HEK293 (cell line): ENCODE measurements around the gene CSF3.

Experiments
- EGR2 ChIP-seq: fragments of 450-650 bp; formaldehyde crosslinking; IDR thresholded peaks from 2 replicates; pipeline ENCODE4 v1.5.1; 2016; ENCODE audit warnings: low read depth, missing biosample characterization, missing genetic modification characterization
- FEZF1 ChIP-seq: fragments of 450-650 bp; formaldehyde crosslinking; IDR thresholded peaks from 2 replicates; pipeline ENCODE4 v1.5.1; 2016; ENCODE audit warnings: missing biosample characterization, missing genetic modification characterization
- GFI1B ChIP-seq: fragments of 450-650 bp; formaldehyde crosslinking; IDR thresholded peaks from 2 replicates; pipeline ENCODE4 v1.5.1; 2016; ENCODE audit warnings: missing biosample characterization, missing genetic modification characterization
- GLIS2 ChIP-seq: fragments of 450-650 bp; formaldehyde crosslinking; IDR thresholded peaks from 2 replicates; pipeline ENCODE4 v1.5.1; 2016; ENCODE audit warnings: missing biosample characterization, missing genetic modification characterization
- MZF1 ChIP-seq: fragments of 450-650 bp; formaldehyde crosslinking; IDR thresholded peaks from 2 replicates; pipeline ENCODE4 v1.5.1; 2017; ENCODE audit warnings: missing biosample characterization, missing genetic modification characterization, borderline replicate concordance
- RBAK ChIP-seq: fragments of 450-650 bp; formaldehyde crosslinking; IDR thresholded peaks from 2 replicates; pipeline ENCODE4 v1.5.1; 2016; ENCODE audit warnings: missing biosample characterization, missing genetic modification characterization
- SCRT2 ChIP-seq: fragments of 450-650 bp; formaldehyde crosslinking; IDR thresholded peaks from 2 replicates; pipeline ENCODE4 v1.5.1; 2016; ENCODE audit warnings: missing biosample characterization, missing genetic modification characterization
- ZBTB1 ChIP-seq: fragments of 450-650 bp; formaldehyde crosslinking; IDR thresholded peaks from 2 replicates; pipeline ENCODE4 v1.5.1; 2016; ENCODE audit warnings: missing biosample characterization, missing genetic modification characterization
- ZBTB48 ChIP-seq: fragments of 450-650 bp; formaldehyde crosslinking; IDR thresholded peaks from 2 replicates; pipeline ENCODE4 v1.5.1; 2016; ENCODE audit warnings: missing biosample characterization, missing genetic modification characterization
- ZNF114 ChIP-seq: fragments of 450-650 bp; formaldehyde crosslinking; IDR thresholded peaks from 2 replicates; pipeline ENCODE4 v1.5.0; 2017; ENCODE audit warnings: missing biosample characterization, missing genetic modification characterization
- ZNF239 ChIP-seq: fragments of 450-650 bp; formaldehyde crosslinking; IDR thresholded peaks from 2 replicates; pipeline ENCODE4 v1.5.1; 2016; ENCODE audit warnings: missing biosample characterization, missing genetic modification characterization
- ZNF302 ChIP-seq: fragments of 450-650 bp; formaldehyde crosslinking; IDR thresholded peaks from 2 replicates; pipeline ENCODE4 v1.5.1; 2016; ENCODE audit warnings: missing biosample characterization, missing genetic modification characterization, low read depth
- ZNF366 ChIP-seq: fragments of 450-650 bp; formaldehyde crosslinking; conservative IDR thresholded peaks from 2 replicates; pipeline ENCODE4 v1.5.1; 2016; ENCODE audit warnings: missing biosample characterization, missing genetic modification characterization
- ZNF394 ChIP-seq: fragments of 450-650 bp; formaldehyde crosslinking; IDR thresholded peaks from 2 replicates; pipeline ENCODE4 v1.5.1; 2016; ENCODE audit warnings: missing biosample characterization, missing genetic modification characterization, mild to moderate bottlenecking, moderate library complexity, borderline replicate concordance
- ZNF423 ChIP-seq: fragments of 450-650 bp; formaldehyde crosslinking; IDR thresholded peaks from 2 replicates; pipeline ENCODE4 v1.5.1; 2016; ENCODE audit warnings: missing biosample characterization, missing genetic modification characterization
- ZNF426 ChIP-seq: fragments of 450-650 bp; formaldehyde crosslinking; IDR thresholded peaks from 2 replicates; pipeline ENCODE4 v1.5.1; 2017; ENCODE audit warnings: missing biosample characterization, missing genetic modification characterization, mild to moderate bottlenecking, inconsistent platforms, moderate library complexity
- ZNF433 ChIP-seq: fragments of 450-650 bp; formaldehyde crosslinking; IDR thresholded peaks from 2 replicates; pipeline ENCODE4 v1.5.1; 2016; ENCODE audit warnings: missing biosample characterization, missing genetic modification characterization, low read depth
- ZNF473 ChIP-seq: fragments of 450-650 bp; formaldehyde crosslinking; IDR thresholded peaks from 2 replicates; pipeline ENCODE4 v1.5.1; 2017; ENCODE audit warnings: missing biosample characterization, missing genetic modification characterization
- ZNF521 ChIP-seq: fragments of 450-650 bp; formaldehyde crosslinking; IDR thresholded peaks from 2 replicates; pipeline ENCODE4 v1.5.1; 2017; ENCODE audit warnings: missing biosample characterization, mild to moderate bottlenecking, missing genetic modification characterization
- ZNF629 ChIP-seq: fragments of 450-650 bp; formaldehyde crosslinking; IDR thresholded peaks from 2 replicates; pipeline ENCODE4 v1.5.1; 2017; ENCODE audit warnings: missing biosample characterization, missing genetic modification characterization
- TF ChIP-seq, protein P1 (sequence below): fragments of 450-650 bp; formaldehyde crosslinking; IDR thresholded peaks from 2 replicates; pipeline ENCODE4 v1.5.1; 2016; ENCODE audit warnings: missing biosample characterization, missing genetic modification characterization
- TF ChIP-seq, protein P2 (sequence below): fragments of 450-650 bp; IDR thresholded peaks from 2 replicates; pipeline ENCODE4 v1.5.1; 2018; ENCODE audit warnings: missing biosample characterization, mild to moderate bottlenecking, missing genetic modification characterization
- TF ChIP-seq, protein P3 (sequence below): fragments of 450-650 bp; formaldehyde crosslinking; IDR thresholded peaks from 2 replicates; pipeline ENCODE4 v1.5.1; 2016; ENCODE audit warnings: missing biosample characterization, missing genetic modification characterization
- TF ChIP-seq, protein P4 (sequence below): fragments of 450-650 bp; formaldehyde crosslinking; IDR thresholded peaks from 2 replicates; pipeline ENCODE4 v1.5.0; 2017; ENCODE audit warnings: missing biosample characterization, missing genetic modification characterization, borderline replicate concordance
- TF ChIP-seq, protein P5 (sequence below): fragments of 450-650 bp; formaldehyde crosslinking; IDR thresholded peaks from 2 replicates; pipeline ENCODE4 v1.5.1; 2016; ENCODE audit warnings: missing biosample characterization, missing genetic modification characterization
- TF ChIP-seq, protein P6 (sequence below): fragments of 450-650 bp; formaldehyde crosslinking; IDR thresholded peaks from 2 replicates; pipeline ENCODE4 v1.5.1; 2016; ENCODE audit warnings: missing biosample characterization, missing genetic modification characterization

CSF3 gene

DNA sequence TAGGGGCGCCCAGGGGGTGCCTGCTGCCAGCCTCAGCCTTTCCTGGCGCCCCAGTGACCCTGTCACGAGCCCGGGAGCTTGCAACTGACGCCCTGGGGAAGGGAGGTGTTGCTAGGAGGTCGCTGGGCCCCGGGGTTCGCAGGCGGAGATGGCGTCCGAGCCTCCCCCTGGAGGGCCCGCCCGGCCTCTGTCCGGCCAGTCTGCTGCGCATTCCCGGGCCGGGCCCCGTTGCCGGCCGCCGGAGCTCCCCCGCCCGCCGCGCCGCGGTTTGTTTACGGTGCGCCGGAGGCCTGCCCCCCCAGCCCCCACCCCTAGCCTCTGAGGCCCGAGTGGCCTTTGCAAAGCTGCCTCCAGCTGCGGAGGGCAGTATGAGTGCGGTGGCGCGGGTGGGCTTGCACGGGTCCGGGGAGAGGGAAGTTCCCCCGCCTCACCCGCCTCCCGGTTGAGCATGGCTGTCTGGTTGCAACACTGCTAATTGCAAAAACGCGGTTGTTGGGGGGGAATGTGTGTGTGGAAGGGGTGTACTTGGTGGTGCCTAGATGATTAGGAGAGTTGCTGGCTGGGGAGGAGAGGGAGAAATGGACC lies 48.0 kb downstream of the CSF3 start (continued):
- no peak for TF ChIP-seq ZNF433 (tag by site-specific recombination)
- no peak for TF ChIP-seq ZNF239 (tag by site-specific recombination)
- TF ChIP-seq ZNF629 (tag by site-specific recombination) = no peak
- TF ChIP-seq, protein P1, sequence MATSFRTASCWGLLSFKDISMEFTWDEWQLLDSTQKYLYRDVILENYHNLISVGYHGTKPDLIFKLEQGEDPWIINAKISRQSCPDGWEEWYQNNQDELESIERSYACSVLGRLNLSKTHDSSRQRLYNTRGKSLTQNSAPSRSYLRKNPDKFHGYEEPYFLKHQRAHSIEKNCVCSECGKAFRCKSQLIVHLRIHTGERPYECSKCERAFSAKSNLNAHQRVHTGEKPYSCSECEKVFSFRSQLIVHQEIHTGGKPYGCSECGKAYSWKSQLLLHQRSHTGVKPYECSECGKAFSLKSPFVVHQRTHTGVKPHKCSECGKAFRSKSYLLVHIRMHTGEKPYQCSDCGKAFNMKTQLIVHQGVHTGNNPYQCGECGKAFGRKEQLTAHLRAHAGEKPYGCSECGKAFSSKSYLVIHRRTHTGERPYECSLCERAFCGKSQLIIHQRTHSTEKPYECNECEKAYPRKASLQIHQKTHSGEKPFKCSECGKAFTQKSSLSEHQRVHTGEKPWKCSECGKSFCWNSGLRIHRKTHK (tag by site-specific recombination) = no peak
- no peak for TF ChIP-seq ZNF366 (tag by site-specific recombination)
- no peak for TF ChIP-seq ZNF302
- no peak for TF ChIP-seq ZNF473 (tag by site-specific recombination)
- TF ChIP-seq, protein P2, sequence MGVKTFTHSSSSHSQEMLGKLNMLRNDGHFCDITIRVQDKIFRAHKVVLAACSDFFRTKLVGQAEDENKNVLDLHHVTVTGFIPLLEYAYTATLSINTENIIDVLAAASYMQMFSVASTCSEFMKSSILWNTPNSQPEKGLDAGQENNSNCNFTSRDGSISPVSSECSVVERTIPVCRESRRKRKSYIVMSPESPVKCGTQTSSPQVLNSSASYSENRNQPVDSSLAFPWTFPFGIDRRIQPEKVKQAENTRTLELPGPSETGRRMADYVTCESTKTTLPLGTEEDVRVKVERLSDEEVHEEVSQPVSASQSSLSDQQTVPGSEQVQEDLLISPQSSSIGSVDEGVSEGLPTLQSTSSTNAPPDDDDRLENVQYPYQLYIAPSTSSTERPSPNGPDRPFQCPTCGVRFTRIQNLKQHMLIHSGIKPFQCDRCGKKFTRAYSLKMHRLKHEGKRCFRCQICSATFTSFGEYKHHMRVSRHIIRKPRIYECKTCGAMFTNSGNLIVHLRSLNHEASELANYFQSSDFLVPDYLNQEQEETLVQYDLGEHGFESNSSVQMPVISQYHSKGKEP (tag by site-specific recombination) = peak; percentile 51; the same call in 1 of the 2 replicates
- 0 out of 2 replicates have a peak, but pooled peaks have one; percentile 4 for TF ChIP-seq EGR2 (tag by site-specific recombination)
- TF ChIP-seq ZNF426 (tag by site-specific recombination) = no peak
- TF ChIP-seq ZNF521 (tag by site-specific recombination) = no peak
- TF ChIP-seq ZBTB48 (tag by site-specific recombination) = no peak
- no peak for TF ChIP-seq SCRT2
- TF ChIP-seq, protein P3, sequence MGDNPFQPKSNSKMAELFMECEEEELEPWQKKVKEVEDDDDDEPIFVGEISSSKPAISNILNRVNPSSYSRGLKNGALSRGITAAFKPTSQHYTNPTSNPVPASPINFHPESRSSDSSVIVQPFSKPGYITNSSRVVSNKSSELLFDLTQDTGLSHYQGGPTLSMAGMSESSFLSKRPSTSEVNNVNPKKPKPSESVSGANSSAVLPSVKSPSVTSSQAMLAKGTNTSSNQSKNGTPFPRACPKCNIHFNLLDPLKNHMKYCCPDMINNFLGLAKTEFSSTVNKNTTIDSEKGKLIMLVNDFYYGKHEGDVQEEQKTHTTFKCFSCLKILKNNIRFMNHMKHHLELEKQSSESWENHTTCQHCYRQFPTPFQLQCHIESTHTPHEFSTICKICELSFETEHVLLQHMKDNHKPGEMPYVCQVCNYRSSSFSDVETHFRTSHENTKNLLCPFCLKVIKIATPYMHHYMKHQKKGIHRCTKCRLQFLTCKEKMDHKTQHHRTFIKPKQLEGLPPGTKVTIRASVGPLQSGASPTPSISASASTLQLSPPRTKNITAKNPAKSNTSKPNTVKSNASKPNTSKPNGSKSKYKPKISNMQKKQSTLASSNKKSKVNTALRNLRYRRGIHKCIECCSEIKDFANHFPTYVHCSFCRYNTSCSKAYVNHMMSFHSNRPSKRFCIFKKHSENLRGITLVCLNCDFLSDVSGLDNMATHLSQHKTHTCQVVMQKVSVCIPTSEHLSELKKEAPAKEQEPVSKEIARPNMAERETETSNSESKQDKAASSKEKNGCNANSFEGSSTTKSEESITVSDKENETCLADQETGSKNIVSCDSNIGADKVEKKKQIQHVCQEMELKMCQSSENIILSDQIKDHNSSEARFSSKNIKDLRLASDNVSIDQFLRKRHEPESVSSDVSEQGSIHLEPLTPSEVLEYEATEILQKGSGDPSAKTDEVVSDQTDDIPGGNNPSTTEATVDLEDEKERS (tag by site-specific recombination) = no peak
- no peak for TF ChIP-seq GFI1B (tag by site-specific recombination)
- TF ChIP-seq ZNF423 (tag by site-specific recombination) = peak; percentile 18; the same call in 1 of the 2 replicates
- TF ChIP-seq ZNF114 = no peak
- no peak for TF ChIP-seq MZF1
- no peak for TF ChIP-seq RBAK (tag by site-specific recombination)
- no peak for TF ChIP-seq FEZF1
- no peak for TF ChIP-seq ZBTB1
- TF ChIP-seq, protein P4, sequence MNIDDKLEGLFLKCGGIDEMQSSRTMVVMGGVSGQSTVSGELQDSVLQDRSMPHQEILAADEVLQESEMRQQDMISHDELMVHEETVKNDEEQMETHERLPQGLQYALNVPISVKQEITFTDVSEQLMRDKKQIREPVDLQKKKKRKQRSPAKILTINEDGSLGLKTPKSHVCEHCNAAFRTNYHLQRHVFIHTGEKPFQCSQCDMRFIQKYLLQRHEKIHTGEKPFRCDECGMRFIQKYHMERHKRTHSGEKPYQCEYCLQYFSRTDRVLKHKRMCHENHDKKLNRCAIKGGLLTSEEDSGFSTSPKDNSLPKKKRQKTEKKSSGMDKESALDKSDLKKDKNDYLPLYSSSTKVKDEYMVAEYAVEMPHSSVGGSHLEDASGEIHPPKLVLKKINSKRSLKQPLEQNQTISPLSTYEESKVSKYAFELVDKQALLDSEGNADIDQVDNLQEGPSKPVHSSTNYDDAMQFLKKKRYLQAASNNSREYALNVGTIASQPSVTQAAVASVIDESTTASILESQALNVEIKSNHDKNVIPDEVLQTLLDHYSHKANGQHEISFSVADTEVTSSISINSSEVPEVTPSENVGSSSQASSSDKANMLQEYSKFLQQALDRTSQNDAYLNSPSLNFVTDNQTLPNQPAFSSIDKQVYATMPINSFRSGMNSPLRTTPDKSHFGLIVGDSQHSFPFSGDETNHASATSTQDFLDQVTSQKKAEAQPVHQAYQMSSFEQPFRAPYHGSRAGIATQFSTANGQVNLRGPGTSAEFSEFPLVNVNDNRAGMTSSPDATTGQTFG (tag by site-specific recombination) = no peak
- TF ChIP-seq, protein P5, sequence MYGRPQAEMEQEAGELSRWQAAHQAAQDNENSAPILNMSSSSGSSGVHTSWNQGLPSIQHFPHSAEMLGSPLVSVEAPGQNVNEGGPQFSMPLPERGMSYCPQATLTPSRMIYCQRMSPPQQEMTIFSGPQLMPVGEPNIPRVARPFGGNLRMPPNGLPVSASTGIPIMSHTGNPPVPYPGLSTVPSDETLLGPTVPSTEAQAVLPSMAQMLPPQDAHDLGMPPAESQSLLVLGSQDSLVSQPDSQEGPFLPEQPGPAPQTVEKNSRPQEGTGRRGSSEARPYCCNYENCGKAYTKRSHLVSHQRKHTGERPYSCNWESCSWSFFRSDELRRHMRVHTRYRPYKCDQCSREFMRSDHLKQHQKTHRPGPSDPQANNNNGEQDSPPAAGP (tag by site-specific recombination) = no peak
- TF ChIP-seq GLIS2 (tag by site-specific recombination) = peak; percentile 64
- TF ChIP-seq ZNF394 (tag by site-specific recombination) = no peak
- TF ChIP-seq, protein P6, sequence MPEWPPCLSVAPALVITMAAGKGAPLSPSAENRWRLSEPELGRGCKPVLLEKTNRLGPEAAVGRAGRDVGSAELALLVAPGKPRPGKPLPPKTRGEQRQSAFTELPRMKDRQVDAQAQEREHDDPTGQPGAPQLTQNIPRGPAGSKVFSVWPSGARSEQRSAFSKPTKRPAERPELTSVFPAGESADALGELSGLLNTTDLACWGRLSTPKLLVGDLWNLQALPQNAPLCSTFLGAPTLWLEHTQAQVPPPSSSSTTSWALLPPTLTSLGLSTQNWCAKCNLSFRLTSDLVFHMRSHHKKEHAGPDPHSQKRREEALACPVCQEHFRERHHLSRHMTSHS (tag by site-specific recombination) = no peak
